HepG2 (cell line): ENCODE measurements around the gene KIF17. TPM values are rescaled to one million over a fixed set of nuclear protein-coding genes. Genes with fewer than 3 reads are reported as not detected.

Experiments used
- AHDC1 ChIP-seq: sonication (generic); formaldehyde crosslinking; IDR thresholded peaks from 2 replicates; pipeline ENCODE4 v1.5.1; 2020; ENCODE audit warnings: mild to moderate bottlenecking, missing genetic modification reagents, borderline replicate concordance
- ARNT2 ChIP-seq: sonication (generic); formaldehyde crosslinking; IDR thresholded peaks from 2 replicates; pipeline ENCODE4 v1.8.0; 2022; ENCODE audit warnings: mild to moderate bottlenecking, low read depth, missing genetic modification reagents, moderate library complexity
- CREB1 ChIP-seq, 2 experiments: fragments of 450-650 bp in 1 of 2; IDR thresholded peaks; 2 replicates each; pipeline ENCODE4 v1.6.1; 2016 to 2017; ENCODE audit warnings: control low read depth in 1 of 2, mild to moderate bottlenecking in 1 of 2, missing compliant biosample characterization in 1 of 2, missing genetic modification characterization in 1 of 2
- ELF1 ChIP-seq: sonication (generic); formaldehyde crosslinking; IDR thresholded peaks from 2 replicates; pipeline ENCODE4 v1.4.0; 2020; ENCODE audit warnings: missing genetic modification reagents
- HHEX ChIP-seq: IDR thresholded peaks from 2 replicates; pipeline ENCODE4 v1.6.1; 2016; ENCODE audit warnings: control low read depth
- MTF2 ChIP-seq: sonication (generic); formaldehyde crosslinking; IDR thresholded peaks from 2 replicates; pipeline ENCODE4 v1.5.0; 2020; ENCODE audit warnings: missing genetic modification reagents, borderline replicate concordance
- NFIC ChIP-seq: IDR thresholded peaks from 2 replicates; pipeline ENCODE4 v1.6.1; 2012; ENCODE audit warnings: mild to moderate bottlenecking, low read length, inconsistent platforms
- NFYB ChIP-seq: sonication (generic); formaldehyde crosslinking; IDR thresholded peaks from 2 replicates; pipeline ENCODE4 v1.4.0; 2020; ENCODE audit warnings: missing genetic modification reagents
- NONO ChIP-seq, 2 experiments: fragments of 450-650 bp in 1 of 2; sonication (generic) in 1 of 2; formaldehyde crosslinking in 1 of 2; IDR thresholded peaks in 1 of 2; conservative IDR thresholded peaks in 1 of 2; 2 replicates each; pipeline versions ENCODE4 v1.6.1 to v1.8.0; 2017 to 2022; ENCODE audit warnings: mild to moderate bottlenecking in 1 of 2, missing genetic modification reagents in 1 of 2, moderate library complexity in 1 of 2
- TAF15 ChIP-seq: fragments of 200-400 bp; formaldehyde crosslinking; IDR thresholded peaks from one replicate; pipeline ENCODE4 v1.6.1; 2018; ENCODE audit warnings: mild to moderate bottlenecking, low read depth, low read length; ENCODE audit not compliant: poor library complexity, severe bottlenecking
- ZFAT ChIP-seq: sonication (generic); formaldehyde crosslinking; conservative IDR thresholded peaks from 2 replicates; pipeline ENCODE4 v1.8.1; 2023; ENCODE audit warnings: missing genetic modification reagents, inconsistent platforms
- ZNF446 ChIP-seq: sonication (generic); formaldehyde crosslinking; IDR thresholded peaks from 2 replicates; pipeline ENCODE4 v1.5.0; 2020; ENCODE audit warnings: mild to moderate bottlenecking, missing genetic modification reagents
- ZNF546 ChIP-seq: sonication (generic); formaldehyde crosslinking; conservative IDR thresholded peaks from 2 replicates; pipeline ENCODE4 v1.8.1; 2023; ENCODE audit warnings: mild to moderate bottlenecking, missing genetic modification reagents
- ZNF550 ChIP-seq: sonication (generic); formaldehyde crosslinking; IDR thresholded peaks from 2 replicates; pipeline ENCODE4 v1.4.0; 2020; ENCODE audit warnings: mild to moderate bottlenecking, missing genetic modification reagents, borderline replicate concordance
- polyA plus RNA-seq, 8 experiments: library from polyadenylated mRNA; depleted of rRNA in 3 of 8; stranded (reverse) in 7 of 8; unstranded in 1 of 8; fragments of >200 nt; fragmentation: Illumina TruSeq in 4 of 8; extraction: Trizol in 4 of 8; gene quantifications; 2 replicates each; pipeline versions ENCODE4 v1.2.1 to v1.2.3, GENCODE V29; 2011 to 2016; ENCODE audit warnings: low read depth in 4 of 8, missing spikeins in 1 of 8, mixed read lengths in 1 of 8; ENCODE audit not compliant: insufficient read depth in 1 of 8
- total RNA-seq, 5 experiments: library from RNA; depleted of rRNA; stranded (reverse); fragments of >200 nt; fragmentation: Illumina TruSeq; extraction: Trizol; gene quantifications; 2 replicates each; pipeline ENCODE4 v1.2.3, GENCODE V29; 2016; ENCODE audit warnings: low read depth in 1 of 5
- TF ChIP-seq, protein P1 (sequence below): sonication (generic); formaldehyde crosslinking; IDR thresholded peaks from 2 replicates; pipeline ENCODE4 v1.5.0; 2020; ENCODE audit warnings: mild to moderate bottlenecking, missing genetic modification reagents
- TF ChIP-seq, protein P2 (sequence below): sonication (generic); formaldehyde crosslinking; IDR thresholded peaks from 2 replicates; pipeline ENCODE4 v1.4.0; 2020; ENCODE audit warnings: missing genetic modification reagents
- TF ChIP-seq, protein P3 (sequence below): sonication (generic); formaldehyde crosslinking; IDR thresholded peaks from 2 replicates; pipeline ENCODE4 v1.8.0; 2022; ENCODE audit warnings: missing genetic modification reagents, mild to moderate bottlenecking, inconsistent platforms, borderline replicate concordance

Gene KIF17
- total and polyA plus RNA-seq, 2 of the 13 experiments (the other 11 are each of a cell fraction or from before 2014, with no cell fraction given) = 0.24 to 0.44 TPM

GRCh38 chr1:20732071-20732587 lies 14.3 kb upstream of the KIF17 start (continued):
- TF ChIP-seq, protein P1, sequence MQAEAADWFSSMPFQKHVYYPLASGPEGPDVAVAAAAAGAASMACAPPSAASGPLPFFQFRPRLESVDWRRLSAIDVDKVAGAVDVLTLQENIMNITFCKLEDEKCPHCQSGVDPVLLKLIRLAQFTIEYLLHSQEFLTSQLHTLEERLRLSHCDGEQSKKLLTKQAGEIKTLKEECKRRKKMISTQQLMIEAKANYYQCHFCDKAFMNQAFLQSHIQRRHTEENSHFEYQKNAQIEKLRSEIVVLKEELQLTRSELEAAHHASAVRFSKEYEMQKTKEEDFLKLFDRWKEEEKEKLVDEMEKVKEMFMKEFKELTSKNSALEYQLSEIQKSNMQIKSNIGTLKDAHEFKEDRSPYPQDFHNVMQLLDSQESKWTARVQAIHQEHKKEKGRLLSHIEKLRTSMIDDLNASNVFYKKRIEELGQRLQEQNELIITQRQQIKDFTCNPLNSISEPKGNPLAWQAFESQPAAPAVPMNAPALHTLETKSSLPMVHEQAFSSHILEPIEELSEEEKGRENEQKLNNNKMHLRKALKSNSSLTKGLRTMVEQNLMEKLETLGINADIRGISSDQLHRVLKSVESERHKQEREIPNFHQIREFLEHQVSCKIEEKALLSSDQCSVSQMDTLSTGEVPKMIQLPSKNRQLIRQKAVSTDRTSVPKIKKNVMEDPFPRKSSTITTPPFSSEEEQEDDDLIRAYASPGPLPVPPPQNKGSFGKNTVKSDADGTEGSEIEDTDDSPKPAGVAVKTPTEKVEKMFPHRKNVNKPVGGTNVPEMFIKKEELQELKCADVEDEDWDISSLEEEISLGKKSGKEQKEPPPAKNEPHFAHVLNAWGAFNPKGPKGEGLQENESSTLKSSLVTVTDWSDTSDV (CRISPR knock-in tag) = no peak
- no peak for TF ChIP-seq ZNF550 (CRISPR knock-in tag)
- TF ChIP-seq TAF15 = no peak
- no peak for TF ChIP-seq AHDC1 (CRISPR knock-in tag)
- TF ChIP-seq ARNT2 (CRISPR knock-in tag) = no peak
- no peak for TF ChIP-seq NFIC
- no peak; the same call in 1 of the 2 replicates for TF ChIP-seq MTF2
- TF ChIP-seq ZNF546 (CRISPR knock-in tag) = no peak
- TF ChIP-seq, protein P2, sequence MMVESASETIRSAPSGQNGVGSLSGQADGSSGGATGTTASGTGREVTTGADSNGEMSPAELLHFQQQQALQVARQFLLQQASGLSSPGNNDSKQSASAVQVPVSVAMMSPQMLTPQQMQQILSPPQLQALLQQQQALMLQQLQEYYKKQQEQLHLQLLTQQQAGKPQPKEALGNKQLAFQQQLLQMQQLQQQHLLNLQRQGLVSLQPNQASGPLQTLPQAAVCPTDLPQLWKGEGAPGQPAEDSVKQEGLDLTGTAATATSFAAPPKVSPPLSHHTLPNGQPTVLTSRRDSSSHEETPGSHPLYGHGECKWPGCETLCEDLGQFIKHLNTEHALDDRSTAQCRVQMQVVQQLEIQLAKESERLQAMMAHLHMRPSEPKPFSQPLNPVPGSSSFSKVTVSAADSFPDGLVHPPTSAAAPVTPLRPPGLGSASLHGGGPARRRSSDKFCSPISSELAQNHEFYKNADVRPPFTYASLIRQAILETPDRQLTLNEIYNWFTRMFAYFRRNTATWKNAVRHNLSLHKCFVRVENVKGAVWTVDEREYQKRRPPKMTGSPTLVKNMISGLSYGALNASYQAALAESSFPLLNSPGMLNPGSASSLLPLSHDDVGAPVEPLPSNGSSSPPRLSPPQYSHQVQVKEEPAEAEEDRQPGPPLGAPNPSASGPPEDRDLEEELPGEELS = no peak
- no peak for TF ChIP-seq ELF1 (CRISPR knock-in tag)
- no peak for TF ChIP-seq HHEX
- TF ChIP-seq NONO (IDR thresholded peaks at IDR 0.05) = no peak
- TF ChIP-seq NONO (CRISPR knock-in tag; conservative IDR thresholded peaks at IDR 0.05) = no peak; the same call in 1 of the 2 replicates
- no peak for TF ChIP-seq ZNF446 (CRISPR knock-in tag)
- TF ChIP-seq ZFAT = no peak
- TF ChIP-seq, protein P3, sequence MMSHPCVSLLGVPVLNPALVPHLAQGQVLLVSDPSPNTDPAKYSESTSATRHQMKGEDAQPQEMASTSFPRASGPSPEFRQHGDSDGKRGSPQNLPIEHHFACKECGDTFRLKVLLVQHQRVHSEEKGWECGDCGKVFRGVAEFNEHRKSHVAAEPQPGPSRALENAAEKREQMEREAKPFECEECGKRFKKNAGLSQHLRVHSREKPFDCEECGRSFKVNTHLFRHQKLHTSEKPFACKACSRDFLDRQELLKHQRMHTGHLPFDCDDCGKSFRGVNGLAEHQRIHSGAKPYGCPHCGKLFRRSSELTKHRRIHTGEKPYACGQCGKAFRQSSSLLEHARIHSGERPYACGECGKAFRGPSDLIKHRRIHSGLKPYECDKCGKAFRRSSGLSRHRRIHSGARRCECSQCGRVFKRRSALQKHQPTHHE = no peak; the same call in 1 of the 2 replicates
- TF ChIP-seq CREB1 (IDR thresholded peaks at IDR 0.05) = no peak
- TF ChIP-seq CREB1 (CRISPR knock-in tag; IDR thresholded peaks at IDR 0.05) = no peak
- TF ChIP-seq NFYB (CRISPR knock-in tag) = peak; percentile 77
